GM18907 (cell line): ENCODE measurements around the gene RPL7L1.
"Not testable (repeated sequence)": the region's sequence is repeated elsewhere in the genome, so short reads cannot be mapped to it uniquely, and the experiment has no call there.

Source experiments
- ATAC-seq: cut with Tn5 transposase; IDR thresholded peaks from one replicate; pipeline ENCODE4 v1.9.1; 2021; ENCODE audit warnings: mild to moderate bottlenecking, moderate library complexity; ENCODE audit not compliant: unreplicated experiment

Gene RPL7L1

DNA sequence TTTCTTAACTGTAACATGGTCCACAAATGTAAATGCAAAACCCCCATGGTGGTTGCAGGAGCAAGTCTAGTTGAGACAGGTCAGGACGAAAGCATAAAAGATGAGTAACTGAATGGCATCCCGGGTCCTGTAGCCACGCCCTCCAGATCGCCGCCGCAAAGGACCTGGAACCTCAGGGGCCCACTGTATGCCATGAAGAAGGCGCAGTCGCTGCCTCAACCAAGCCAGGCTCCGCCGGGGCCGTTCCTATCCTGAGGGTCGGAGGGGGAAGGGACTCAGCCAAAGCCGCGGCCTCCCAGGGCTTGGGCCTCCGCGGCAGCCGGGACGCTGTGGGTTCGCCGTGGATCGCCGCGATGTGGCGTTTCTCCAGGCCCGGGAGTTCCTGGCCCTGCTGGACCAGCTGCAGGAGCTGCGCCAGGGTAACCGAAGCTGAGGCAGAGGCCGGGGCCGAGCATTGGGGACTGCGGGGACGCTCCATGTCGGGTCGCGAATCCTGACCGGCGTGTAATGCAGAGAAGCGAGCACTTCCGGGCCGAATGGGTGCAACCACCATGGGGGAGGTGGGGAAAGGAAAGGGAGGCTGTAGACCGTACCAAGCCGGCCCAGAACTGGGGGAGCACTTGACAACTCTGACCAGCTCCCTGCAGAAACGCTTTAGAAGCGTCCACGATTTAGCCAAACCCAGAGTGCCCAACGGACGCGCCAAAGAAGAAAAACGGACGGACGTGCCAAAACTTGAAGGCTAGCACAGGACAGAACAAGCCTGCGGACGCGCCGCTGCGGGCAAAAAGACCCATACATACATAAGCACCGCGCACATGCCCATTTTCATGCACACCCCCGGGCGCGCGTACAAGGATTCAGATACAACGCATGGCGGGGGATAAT lies 11.1 kb downstream of the RPL7L1 start:
- ATAC-seq = peak; percentile 92

DNA sequence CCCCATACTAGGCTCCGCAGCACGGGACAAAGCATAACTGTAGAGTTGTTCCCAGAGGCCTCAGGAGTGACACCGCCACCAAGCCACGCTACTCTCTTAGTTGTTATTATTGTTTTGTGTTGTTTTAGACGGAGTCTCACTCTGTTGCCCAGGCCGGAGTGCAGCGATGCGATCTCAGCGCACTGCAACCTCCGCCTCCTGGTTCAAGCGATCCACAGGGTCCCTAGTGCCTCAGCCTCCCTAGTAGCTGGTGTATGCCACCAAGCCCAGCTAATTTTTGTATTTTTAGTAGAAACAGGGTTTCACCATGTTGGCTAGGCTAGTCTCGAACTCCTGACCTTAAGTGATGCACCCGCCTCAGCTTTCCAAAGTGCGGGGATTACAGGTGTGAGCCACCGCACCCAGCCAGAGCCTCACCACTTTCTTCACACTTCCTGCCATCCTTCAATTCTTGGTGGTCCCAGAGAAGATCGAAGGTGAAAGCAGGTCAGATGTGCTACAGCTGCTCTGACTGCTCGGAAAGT lies 11.8 kb downstream of the RPL7L1 start:
- ATAC-seq = no peak

DNA sequence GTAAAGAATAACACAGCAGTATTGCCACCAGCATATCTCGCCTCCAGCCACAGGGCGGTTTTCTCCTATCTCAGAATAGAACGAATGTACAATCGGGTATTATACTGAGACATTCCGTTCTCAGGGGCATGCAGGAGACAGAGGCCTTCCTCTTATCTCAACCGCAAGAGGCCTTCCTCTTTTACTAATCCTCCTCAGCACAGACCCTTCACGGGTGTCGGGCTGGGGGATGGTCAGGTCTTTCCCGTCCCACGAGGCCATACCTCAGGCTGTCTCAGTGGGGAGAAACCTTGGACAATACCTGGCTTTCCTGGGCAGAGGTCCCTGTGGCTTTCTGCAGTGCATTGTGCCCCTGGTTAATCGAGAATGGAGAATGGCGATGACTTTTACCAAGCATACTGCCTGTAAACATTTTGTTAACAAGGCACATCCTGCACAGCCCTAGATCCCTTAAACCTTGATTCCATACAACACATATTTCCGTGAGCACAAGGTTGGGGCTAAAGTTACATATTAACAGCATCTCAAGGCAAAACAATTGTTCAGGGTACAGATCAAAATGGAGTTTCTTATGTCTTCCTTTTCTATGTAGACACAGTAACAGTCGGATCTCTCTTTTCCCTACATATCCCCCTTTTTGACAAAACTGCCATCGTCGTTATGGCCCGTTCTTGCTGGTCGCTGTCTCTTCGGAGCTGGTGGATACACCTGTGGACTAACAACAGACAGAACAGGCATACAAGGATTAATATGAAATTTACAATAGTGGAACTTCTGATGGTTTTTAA lies 14.8 kb downstream of the RPL7L1 start:
- ATAC-seq = not testable (repeated sequence)

DNA sequence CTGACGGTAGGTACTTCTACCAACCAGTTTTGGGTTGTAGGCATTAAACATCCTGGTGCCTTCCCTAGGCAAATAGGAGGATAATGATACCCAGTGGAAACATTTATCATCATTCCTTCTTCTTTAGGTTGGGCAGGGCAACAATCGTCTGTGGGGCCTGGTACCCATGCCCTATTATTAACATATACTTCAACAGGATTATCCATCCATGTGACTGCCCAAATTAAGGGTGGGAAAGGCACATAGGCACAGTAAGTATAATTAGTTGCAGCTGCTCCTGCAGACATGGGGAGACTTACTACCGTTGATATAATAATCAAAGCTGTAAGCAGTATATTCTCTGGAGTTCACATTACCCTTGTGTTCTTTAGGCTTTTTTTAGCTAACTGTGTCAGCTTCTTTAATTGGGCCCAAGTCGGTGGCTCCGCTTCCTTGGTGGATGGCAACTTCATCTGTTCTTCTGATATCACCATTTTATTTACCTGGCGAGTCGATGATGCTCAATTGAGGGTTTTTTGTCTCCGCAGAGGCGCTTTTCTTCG lies 16.8 kb downstream of the RPL7L1 start:
- ATAC-seq = no peak

DNA sequence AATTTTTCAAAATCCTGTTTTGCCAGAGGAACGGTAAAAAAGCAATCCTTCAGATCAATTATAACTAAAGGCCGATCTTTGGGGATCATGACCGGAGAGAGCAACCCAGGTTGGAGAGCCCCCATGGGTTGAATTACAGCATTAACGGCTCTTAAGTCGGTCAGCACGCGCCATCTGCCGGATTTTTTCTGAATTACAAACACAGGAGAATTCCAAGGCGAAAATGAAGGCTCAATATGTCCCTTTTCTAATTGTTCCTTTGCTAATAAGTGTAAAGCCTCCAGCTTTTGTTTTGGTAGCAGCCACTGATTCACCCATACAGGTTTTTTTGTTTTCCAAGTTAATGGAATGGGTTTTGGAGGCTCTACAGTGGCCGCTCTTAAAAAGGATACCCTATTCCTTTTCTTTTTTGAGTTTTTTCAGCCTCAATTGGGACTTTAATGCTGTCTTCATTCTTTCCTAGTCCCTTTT lies 19.5 kb downstream of the RPL7L1 start:
- ATAC-seq = no peak

DNA sequence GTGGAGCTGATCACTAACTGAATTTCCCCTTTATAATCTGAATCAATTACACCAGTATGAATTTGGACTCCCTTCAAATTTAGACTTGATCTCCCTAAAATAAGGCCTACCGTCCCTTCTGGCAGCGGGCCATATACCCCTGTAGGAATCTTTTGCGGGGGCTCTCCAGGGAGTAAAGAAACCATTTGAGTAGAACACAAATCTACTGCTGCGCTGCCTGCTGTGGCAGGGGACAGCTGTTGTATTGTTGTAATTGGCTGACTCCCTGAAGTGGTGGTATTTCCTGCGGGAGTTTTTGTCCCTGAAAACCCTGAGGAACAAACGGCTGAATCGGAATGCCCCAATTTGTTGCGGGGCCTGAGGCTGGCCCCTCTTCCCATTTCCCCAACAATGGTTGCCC lies 20.5 kb downstream of the RPL7L1 start:
- no peak for ATAC-seq

DNA sequence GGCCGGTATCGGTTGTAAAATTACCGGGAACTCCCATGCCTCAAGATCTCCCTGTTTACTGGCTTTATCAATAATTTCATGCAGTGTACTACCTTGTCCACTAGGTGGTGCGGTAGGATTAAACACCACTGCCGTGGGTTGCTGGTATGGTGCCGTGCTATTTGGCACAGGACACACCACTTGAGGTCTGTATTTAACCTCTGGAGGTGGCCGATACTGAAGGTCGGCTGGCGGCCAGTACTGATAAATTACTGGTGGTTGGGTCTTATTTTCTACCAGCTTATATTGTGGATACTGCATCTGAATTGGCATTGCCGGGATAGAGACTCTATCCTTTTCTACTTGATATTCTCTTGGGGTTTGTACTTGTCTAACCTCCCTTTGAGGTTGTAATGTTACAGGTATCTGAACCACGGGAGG lies 22.1 kb downstream of the RPL7L1 start:
- peak; percentile 65 for ATAC-seq

DNA sequence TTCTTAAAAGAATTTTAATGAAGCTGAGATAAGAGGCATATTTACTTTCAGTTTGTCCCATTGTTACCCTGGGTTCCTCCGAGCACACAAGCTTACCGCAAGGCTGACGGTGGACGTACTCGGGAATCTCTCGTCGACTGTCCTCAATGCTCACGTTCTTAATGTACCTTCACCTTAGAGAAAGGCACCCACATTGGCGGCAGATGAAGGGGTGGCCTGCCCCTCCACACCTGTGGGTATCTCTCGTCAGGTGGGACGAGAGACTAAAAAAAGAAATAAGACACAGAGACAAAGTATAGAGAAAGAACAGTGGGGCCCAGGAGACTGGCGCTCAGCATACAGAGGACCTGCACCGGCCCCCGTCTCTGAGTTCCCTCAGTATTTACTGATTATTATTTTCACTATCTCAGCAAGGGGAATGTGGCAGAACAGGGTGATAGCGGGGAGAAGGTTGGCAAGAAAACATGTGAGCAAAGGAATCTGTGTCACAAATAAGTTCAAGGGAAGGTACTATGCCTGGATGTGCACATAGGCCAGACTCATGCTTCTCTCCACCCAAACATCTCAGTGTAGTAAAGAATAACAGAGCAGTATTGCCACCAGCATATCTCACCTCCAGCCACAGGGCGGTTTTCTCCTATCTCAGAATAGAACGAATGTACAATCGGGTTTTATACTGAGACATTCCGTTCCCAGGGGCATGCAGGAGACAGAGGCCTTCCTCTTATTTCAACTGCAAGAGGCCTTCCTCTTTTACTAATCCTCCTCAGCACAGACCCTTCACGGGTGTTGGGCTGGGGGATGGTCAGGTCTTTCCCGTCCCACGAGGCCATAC lies 23.2 kb downstream of the RPL7L1 start:
- ATAC-seq = not testable (repeated sequence)

DNA sequence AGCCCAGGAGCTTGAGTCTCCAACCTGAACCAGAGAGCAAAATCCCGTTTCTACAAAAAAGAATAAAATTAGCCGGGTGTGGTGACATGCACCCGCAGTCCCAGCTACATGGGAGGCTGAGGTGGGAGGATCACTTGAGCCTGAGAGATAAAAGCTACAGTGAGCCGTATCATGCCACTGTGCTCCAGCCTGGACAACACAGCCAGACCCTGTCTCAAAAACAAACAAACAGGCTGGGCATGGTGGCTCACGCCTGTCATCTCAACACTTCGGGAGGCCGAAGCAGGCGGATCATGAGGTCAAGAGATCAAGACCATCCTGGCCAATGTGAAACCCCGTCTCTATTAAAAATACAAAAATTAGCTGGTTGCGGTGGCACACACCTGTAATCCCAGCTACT lies 25.1 kb downstream of the RPL7L1 start:
- ATAC-seq = no peak

DNA sequence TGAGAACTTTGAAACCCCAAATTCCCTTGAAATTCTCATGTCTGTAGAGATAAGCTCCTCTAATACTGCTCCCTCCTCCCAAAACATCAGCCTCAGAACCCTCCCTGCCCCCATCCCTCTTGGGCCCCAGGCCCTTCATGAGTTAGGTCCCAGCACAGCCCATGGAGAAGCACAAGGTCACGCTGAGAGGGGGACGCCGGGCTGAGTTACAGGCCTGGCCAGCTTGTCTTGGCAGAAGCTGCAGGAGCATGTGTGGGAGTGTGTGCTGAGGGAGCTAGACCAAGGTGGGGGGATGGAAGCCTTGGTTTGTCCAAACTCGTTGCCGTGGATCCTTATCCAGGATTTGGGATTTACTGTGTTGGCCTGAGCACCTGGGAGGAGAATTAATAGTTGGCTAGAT lies 27.9 kb downstream of the RPL7L1 start:
- ATAC-seq = no peak

DNA sequence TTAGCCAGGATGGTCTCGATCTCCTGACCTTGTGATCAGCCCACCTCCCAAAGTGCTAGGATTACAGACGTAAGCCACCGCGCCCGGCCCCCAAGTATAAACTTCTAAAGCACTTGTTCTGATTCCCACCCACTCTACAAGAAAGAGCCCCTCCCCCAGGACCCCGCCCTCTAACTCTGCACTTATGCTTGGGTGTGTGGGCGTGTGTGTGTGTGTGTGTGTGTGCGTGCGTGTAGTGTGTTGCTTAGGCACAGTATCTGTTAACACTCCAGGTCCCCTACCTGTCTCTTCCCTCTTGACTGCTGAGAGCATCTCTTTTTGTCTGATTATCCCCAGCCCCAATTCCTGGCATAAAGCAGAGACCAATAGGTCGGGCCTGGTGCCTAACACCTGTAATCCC lies 30.4 kb downstream of the RPL7L1 start:
- no peak for ATAC-seq

DNA sequence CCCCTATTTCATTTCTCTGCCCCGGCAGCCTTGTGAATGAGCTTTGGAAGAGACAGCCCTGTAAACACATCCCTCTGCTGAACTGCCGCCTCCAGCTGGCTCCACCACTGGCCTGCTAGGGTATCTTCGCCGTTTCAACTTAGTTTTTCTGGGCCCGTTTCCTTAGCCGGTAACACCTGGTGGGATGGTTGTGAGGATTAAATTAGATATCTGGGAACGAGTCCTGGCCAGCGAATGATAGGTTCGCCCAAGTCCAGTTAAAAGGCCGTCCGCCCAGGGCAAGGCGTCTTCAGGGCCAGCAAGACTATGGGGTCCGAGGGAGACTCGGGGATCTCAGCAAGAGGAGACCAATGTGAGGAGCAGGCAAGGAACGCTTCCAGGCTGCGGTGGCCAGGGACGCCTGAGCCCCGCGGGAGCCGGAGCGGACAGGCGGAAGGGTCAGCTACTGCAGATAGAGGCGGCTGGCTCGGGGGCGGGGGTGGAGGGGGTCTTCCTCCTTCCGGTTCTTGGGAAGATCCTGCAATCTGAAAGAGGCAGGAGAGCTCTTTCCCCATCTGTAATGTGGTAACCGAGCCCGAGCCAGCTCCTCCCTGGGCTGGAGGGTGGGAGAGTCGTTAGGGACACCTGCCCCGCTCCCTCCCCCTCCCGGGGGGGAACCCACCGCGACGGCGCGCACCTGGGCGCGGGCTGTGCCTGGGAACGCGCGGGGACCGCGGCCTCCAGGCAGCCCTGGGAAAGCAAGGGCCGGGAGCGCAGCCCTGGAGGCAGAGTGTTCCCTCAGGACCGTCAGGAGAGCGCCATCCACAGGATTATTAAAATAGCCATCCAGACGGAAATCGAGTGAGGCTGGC lies 32.0 kb downstream of the RPL7L1 start:
- no peak for ATAC-seq

DNA sequence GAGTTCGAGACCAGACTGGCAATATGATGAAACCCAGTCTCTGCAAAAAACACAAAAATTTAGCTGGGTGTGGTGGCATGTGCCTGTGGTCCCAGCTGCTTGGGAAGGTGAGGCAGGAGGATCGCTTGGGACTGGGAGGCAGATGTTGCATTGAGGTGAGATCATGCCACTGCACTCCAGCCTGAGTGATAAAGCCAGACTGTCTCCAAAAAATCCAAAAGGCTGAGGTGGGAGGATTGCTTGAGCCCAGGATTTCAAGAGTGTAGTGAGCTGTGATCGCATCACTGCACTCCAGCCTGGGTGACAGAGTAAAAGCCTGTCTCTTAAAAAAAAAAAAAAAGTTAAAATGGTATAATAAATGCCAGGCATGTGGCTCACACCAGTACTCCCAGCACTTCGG lies 35.1 kb downstream of the RPL7L1 start:
- no peak for ATAC-seq

DNA sequence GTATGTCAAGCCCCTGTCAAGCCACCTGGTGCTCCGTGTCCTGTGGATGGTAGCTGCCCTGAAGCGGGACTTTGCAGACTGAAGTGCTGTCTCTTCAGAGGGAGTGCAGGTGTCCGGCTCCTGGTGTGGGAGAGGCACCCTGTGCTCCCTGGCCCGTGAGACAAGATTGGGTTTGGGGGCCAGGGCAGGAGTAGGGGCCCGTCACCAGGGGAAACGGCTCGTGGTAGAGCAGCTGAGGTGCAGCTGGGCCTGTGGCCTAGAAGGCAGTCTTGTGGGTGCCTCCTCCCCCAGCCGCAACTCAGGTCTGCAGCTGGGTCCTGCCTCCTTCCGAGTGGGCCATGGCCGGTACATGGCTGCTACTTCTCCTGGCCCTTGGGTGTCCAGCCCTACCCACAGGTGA lies 36.3 kb downstream of the RPL7L1 start, which contains the start of gene PTCRA:
Gene PTCRA, plus strand, starts transcription at position 322 of the 400 bp plus-strand sequence. Its CDS starts 17 bp downstream, at position 339.
- no peak for ATAC-seq

DNA sequence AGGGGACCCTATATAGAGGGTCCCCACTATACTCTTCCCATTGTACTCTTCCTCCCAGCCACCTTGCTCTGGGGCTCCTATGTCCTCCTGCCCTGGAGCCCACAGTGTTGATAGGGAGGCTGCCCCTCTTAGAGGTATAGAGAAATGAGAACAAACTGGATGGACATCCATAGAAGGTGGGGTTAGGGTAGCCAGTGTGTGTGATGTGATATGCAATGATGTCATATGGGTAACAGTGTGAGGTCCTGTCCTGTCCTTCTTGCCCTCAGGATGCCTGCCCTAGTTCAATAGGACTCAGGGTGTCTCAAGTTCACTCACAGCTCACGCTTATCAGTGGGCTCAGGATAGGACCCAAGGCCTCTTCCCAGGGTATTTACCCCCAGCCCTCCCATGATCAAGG lies 36.9 kb downstream of the RPL7L1 start:
- ATAC-seq = no peak

DNA sequence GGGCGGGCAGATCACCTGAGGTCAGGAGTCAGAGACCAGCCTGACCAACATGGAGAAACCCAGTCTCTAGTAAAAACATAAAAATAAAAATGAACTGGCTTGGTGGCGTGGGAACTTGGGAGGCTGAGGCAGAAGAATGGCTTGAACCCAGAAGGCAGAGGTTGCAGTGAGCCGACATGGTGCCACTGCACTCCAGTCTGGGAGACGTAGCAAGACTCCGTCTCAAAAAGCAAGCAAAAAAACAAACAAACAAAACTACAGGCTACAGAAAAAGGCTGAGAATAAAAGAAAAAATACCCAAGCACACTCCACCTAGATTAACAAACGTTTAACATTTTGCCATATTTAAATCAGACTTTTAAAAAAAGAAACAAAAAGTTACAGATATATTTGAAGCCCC lies 42.4 kb downstream of the RPL7L1 start:
- ATAC-seq = no peak

DNA sequence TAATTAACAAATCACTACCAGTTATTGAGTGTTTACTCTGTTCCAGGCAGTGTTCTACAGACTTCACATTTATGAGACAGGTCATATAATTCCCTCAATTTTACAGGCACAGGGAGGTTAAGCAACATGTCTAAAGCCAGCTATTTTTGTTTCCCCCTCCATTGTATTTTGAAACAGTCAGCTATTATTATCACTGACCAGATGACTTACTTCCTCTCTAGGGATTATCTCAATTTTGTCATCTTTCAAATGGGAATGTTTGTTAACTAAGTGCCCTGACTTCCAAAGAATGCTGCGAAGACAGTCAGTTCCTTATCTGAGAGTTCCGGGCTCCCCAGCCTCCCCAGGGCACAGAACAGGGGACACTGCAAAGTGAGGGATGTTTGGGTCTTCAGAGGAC lies 44.2 kb downstream of the RPL7L1 start:
- ATAC-seq = no peak

DNA sequence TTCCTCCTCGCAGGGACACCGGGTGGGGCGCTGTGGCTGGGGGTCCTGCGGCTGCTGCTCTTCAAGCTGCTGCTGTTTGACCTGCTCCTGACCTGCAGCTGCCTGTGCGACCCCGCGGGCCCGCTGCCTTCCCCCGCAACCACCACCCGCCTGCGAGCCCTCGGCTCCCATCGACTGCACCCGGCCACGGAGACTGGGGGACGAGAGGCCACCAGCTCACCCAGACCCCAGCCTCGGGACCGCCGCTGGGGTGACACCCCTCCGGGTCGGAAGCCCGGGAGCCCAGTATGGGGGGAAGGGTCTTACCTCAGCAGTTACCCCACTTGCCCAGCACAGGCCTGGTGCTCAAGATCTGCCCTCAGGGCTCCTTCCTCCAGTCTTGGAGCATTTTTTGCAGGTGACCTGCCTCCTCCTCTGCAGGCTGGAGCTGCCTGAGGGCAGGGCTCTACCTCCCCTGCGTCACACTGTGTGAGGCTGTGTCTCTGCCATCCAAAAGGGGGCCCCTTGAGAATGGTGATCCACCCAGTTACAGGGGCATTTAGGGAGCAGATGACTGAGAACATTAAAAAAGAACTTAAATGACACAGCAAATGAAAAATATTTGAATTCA lies 45.9 kb downstream of the RPL7L1 start:
- ATAC-seq = no peak
